GM21360 (cell line): ENCODE data around the gene RASA3.

Experiments used
- ATAC-seq: cut with Tn5 transposase; IDR thresholded peaks from one replicate; pipeline ENCODE4 v1.9.1; 2021; ENCODE audit warnings: mild to moderate bottlenecking, moderate library complexity; ENCODE audit not compliant: unreplicated experiment

Gene RASA3

DNA sequence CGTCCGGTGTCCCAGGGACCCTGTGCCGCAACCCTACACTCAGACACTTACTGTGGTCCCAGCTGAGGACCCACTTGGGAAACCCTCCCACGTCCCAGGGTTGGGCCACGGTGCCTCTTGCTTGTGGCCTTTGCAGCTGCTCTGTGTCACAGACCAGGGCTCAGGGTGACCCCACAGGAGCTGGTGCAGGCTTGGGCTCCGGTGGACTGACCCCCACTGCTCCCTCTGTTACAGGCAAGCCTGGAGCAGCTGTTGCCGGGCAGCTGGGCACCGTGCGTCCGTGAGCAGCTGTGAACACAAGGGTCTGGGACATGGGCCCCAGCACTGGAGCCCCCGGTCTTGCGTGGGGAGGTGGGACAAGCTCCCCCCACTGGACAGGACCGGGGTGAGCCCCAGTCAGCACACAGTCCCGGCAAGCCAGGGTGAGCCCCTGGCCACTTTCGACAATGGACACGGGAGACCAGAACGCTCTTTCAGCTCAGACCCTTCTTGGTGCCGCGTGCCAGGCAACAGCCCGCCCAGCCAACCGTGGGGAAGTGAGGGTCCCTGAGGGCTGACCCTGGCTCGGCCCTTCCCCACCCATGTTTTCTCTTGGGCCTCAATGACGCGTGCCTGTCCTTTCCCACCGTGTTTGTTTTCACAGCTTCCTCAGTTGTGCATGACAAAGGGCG is 92.8 kb downstream of the RASA3 start:
- ATAC-seq, result no peak

- ATAC-seq, result no peak
Measured at GRCh38 chr13:114038900-114039299, 93.5 kb downstream of the RASA3 start.

GRCh38 chr13:114038211-114038613 is 94.2 kb downstream of the RASA3 start:
- ATAC-seq, result no peak

DNA sequence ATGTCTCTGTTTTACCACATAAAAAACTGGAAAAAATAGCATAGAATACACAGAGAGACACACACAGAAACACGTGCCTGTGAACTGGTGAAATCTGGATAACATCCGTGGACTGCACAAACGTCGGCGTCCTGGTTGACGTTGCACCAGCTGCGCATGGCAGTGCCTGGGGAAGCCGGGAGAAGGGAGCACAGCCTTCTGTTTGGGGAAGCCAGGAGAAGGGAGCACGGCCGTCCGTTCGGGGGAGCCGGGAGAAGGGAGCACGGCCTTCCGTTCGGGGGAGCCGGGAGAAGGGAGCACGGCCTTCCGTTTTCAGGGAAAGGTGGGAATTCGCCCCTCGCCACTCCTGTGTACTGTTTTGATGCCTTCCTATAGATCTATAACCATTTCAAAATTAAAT is 94.7 kb downstream of the RASA3 start:
- no peak for ATAC-seq

- no peak for ATAC-seq
Measured at GRCh38 chr13:114035583-114036531, 96.6 kb downstream of the RASA3 start.

DNA sequence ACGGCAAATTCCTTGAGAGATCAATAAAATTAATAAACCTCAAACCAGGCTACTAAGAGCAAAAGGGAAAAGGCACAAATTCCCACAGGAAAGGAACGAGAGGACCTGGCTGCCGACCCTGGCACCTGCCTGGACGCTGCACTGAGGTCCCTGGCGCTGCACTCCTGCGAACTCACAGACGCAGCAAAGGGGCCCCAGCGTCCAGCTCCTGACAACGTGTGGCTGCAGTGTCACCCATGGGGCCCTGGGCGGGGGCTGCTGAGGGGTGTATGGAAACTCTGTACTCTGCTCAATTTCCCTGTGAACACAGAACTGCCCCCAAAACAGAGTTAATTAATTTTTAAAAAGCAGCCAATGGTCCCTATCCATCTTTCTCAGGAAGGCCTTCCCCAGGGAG is 97.2 kb downstream of the RASA3 start:
- ATAC-seq, result no peak

- ATAC-seq, result no peak
Measured at GRCh38 chr13:114034481-114034891, 97.9 kb downstream of the RASA3 start.

DNA sequence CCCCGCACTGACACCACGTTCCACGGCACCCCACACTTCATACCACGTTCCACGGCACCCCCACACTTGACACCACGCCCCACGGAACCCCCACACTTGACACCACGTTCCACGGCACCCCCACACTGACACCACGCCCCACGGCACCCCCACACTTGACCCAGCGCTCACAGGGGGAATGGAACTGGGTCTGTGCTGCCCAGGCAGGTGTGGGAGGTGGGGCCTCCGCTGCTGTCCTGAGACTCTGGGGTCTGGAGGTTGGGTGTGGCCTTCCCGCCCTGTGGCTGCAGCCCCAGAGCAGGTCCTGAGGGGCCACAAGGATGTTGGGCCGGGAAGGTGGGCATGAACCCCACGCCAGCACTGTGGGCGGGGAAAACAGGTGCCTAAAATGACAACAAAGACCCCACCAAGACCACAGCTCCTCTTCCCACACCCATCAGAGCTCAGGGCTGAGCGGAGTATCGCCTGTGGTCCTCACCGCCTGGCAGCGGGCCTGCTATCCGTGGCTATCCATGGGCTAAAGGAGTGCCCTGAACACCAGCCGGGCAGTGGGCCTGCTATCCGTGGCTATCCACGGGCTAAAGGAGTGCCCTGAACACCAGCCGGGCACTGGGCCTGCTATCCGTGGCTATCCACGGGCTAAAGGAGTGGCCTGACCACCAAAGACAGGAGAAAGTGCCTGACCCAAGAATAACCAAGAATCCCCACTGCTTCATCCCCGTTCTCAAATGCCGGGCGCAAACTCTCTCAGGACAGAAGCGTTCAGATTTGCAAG is 98.7 kb downstream of the RASA3 start:
- ATAC-seq, result no peak

DNA sequence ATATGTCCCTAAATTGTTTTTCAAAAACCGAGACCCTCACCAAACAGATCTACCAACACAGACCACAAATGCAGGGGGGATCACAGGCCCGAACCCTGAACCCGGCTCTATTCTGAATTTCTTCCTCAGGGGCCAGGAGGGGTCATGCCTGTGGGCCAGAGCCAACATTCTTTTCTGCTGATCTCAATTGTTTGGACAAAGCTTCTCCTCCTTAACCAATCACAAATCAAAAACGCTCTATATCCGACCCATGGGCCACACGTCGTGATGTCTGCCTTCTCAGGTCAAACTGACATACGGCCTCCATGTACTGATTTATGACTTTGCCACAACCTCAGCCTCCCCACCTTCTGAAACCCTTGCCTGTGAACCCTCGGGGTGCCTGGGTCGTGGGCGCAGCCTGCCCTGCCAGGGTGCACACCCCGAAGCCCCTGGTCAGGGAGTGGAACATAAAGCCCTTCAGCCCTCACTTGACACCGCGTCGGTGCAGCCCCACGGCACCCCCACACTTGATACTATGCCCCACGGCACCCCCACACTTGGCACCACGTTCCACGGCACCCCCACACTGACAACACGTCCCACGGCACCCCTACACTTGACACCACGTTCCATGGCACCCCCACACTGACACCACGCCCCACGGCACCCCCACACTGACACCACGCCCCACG is 100.2 kb downstream of the RASA3 start:
- ATAC-seq, result no peak

DNA sequence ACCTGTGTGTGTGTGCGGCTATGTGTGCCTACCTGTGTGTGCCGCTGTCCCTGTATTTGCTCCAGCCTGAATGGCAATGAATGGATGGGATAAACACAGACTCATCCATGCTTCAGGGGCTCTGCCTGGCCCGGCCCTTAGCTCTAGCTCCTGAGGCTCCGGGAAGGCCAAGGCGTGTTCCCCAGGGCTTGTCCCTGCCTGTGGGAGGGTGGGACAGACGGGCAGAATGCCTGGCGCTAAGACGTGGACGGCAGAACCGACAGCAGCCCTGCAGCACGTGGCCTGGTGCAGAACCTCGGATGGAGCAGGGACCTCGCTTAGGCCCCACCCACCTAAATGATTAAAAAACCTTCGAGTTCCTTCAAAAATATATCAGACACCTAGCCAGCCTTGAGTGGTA is 100.8 kb downstream of the RASA3 start:
- no peak for ATAC-seq

DNA sequence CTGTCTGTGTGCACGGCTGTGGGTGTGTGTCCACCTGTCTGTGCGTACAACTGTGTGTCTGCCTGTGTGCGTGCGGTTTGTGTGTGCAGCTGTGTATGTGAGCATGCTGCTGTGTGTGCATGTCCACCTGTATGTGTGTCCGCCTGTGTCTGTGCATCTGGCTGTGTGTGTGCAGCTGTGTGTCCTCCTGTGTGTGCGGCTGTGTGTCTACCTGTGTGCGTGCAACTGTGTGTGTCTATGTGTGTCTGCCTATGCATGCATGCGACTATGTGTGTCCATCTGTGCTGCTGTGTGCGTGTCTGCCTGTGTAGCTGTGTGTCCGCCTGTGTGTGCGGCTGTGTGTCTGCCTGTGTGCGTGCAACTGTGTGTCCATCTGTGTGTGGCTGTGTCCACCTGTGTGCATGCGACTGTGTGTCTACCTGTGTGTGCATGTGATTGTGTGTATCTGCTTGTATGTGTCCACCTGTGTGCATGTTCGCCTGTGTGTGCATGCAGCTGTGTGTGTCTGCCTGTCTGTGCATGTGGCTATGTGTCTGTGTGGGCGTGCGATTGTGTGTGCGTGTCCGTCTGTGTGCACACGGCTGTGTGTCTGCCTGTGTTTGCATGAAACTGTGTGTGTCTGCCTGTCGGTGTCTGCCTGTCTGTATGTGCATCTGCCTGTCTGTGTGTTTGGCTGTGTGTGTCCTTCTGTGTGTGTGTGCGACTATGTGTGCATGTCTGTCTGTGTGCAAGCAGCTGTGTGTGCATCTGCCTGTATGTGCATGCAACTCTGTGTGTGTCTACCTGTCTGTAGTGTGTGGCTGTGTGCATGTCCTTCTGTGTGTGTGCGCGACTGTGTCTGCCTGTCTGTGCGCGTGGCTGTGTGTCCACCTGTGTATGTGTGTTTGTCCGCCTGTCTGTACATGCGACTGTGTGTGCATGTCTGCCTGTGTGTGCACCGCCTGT is 101.5 kb downstream of the RASA3 start:
- no peak for ATAC-seq

- ATAC-seq, result no peak
Measured at GRCh38 chr13:114029866-114030625, 102.4 kb downstream of the RASA3 start.

DNA sequence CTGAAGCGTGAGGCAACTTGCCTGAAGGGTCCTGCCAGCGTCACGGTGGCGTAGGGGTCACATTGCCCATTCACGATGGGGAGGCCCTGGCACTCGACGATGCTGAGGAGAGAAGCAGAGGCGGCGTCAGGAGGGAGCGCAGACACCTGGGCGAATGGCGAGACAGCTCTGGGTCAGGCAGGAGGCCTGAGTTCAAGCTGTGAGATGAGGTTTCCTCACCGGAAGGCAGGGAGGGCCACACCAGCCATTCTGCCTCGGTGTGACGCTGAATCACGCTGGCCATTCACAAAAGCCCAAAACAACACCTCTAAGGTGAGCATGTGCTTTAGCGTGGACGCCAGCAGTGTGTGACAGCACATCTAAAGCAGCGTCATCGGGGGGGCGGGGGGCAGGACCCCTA is 104.6 kb downstream of the RASA3 start:
- ATAC-seq, result no peak

- ATAC-seq, result no peak
Measured at GRCh38 chr13:114027046-114027715, 105.2 kb downstream of the RASA3 start.

DNA sequence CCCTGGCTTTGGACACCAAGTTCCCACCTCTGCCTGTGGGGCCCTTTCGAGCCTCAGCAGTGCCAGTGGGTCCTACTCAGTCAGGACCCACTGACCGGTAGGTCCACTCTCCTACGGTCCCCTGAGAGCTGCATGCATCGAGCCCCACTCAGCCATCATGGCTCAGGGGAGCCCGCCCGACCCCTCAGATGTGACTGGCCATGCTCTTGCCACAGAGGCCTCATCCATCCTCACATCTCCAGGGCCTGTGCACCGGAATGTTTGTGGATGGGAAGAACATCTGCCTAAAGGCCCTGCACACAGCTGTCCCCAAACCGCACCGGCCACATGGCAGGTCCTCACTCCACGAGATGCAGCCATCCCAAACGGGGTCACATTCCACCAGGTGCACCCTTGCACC is 105.9 kb downstream of the RASA3 start:
- no peak for ATAC-seq

DNA sequence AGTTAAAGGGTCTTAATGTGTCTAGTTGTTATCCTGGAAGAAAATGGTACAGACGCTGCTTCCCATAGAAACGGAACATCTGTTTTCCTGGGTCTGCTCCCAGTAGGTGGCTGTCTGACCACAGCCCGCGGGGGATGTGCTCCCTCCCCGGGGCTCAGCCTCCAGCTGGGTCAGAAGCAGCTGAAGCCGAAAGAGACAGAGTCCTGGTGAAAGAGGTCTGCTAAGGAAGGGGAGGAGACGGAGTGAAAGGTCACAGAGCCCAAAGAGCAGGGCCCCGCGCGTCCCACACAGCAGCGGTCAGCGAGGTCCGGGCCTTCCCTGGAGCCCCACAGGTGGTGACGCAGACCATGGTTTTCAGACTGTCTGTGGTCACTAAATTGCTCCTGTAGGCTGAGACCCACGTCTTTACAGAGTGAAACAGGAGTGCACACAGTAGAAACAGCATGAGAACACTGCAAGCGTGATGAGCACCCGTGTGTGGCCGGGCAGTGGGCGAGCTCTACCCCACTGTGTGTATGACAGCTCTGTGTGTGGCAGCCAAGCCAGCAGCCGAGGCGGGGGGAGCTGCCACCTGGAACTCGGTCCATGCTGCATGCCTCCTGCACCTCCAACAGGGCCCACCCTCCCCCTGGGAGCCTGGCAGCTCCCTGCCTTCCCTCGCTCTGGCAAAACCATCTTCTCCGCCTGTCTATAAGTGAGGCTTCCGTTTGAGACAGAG is 106.5 kb downstream of the RASA3 start:
- peak; percentile 48 for ATAC-seq

GRCh38 chr13:114025405-114025713 is 107.1 kb downstream of the RASA3 start:
- ATAC-seq, result no peak
